ENCODE results near the gene HABP4. TPM values are rescaled to one million over a fixed set of nuclear protein-coding genes. Genes with fewer than 3 reads are reported as not detected.

HABP4 gene
- total and polyA plus RNA-seq, 10 of the 15 experiments (the other 5 are each of a cell fraction or from before 2014, with no cell fraction given), result 1.6 to 15.4 (median 11.6) TPM

DNA sequence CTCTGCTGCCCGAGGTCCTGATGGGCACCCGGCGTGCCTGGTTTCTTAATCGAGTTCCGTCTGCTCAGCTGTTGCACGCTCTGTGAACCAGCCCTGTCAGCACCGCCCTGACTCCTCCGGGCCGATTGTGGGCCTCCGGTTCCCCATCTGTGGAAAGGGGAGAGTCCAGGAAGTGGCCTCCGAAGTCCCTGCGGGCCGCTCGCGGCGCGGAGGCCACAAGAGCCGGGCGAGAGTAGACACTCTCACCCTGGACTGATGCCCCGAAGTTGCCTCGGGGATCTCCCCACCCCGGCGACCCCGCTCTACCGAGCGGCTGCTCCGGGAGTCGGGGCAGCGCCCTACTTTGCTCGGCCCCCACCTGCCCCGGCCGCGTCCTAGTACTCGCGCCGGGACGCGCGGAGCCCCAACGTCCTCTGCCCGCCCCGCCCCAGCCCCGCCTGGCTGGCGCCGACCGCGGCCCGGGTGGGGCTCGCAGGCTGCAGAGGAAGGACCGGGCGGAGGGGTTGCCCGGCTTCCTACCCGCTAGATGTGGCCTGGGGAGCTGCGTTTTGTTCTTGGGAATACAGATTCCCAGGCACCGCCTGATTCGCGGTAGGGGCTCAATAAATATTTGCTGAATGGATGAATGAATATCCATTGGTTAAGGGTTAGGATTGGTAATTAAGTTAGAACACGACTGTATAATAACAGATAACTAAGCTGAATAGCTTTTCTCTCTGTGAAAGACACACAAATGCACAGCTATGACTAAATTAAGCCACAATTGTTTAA, 30.9 kb upstream of the HABP4 start:
- no TSS peak for BruUV-seq (replicated peaks)
- Histone ChIP-seq H3K9ac (ENCODE audit: control insufficient read depth, insufficient read depth, low read length) (peak overlapping the region; percentile 50), H3K4me2 (ENCODE audit: control insufficient read depth, insufficient read depth) (peak overlapping the region; percentile 83), H3K27ac (ENCODE audit: control insufficient read depth, insufficient read depth) (peak overlapping the region; percentile 90), H3K27me3 (replicated peaks in 1 of 2; ENCODE audit: control insufficient read depth in 2 of 2, insufficient read depth in 2 of 2, low read length in 1 of 2) (no peaks in the 10 kb centered on the region), H2AFZ (ENCODE audit: control insufficient read depth, low read depth, low read length) (peak overlapping the region; percentile 58), H3K4me1 (ENCODE audit: control insufficient read depth, insufficient read depth, low read length) (peaks cover 19% of the 10 kb centered on the region), H3K9me3 (replicated peaks; ENCODE audit: control insufficient read depth, insufficient read depth, low read length) (no peaks in the 10 kb centered on the region), H4K20me1 (ENCODE audit: control insufficient read depth, insufficient read depth) (no peaks in the 10 kb centered on the region), H3K4me3 (peak overlapping the region; percentile 91), H3K36me3 (ENCODE audit: control insufficient read depth in 2 of 2, insufficient read depth in 2 of 2, low read length in 1 of 2) (no peaks in the 10 kb centered on the region), H3K79me2 (ENCODE audit: control insufficient read depth, insufficient read depth, low read length) (peaks cover 28% of the 10 kb centered on the region)
- FAIRE-seq, result no peak
- SMC1A ChIA-PET (ENCODE audit: uncharacterized antibody, unreplicated experiment), result interaction anchor here (1.0 kb wide), 1 partner anchor 20 kb away, joined by 3 read pairs; no protein-coding TSS in a partner anchor
- in situ Hi-C loops (cut with MboI), result loop anchor here (10.0 to 25.0 kb wide), 2 partner anchors 1086 to 1218 kb away; partner anchors contain the start of genes NCBP1, TMOD1 and TSTD2
- no peak for DNase-seq (ENCODE audit: low read depth, low spot score)
- CTCF ChIA-PET, result interaction anchor here (0.8 kb wide), 1 partner anchor 33 kb away, joined by 4 read pairs; no protein-coding TSS in a partner anchor
- under 1% methylated on average over 43 of the region's 58 CpGs for WGBS (ENCODE audit: insufficient coverage, insufficient replicate concordance, low lambda C conversion rate, missing lambda C conversion rate)
- peak; percentile 69 for ATAC-seq
- RAD21 ChIA-PET (ENCODE audit: unreplicated experiment), result interaction anchor here (0.6 to 1.5 kb wide), 4 partner anchors 30 to 248 kb away, joined by 3 to 4 read pairs (median 4); no protein-coding TSS in a partner anchor
- intact Hi-C loops (cut with micrococcal nuclease; ENCODE audit: unreplicated experiment), result loop anchor here (2.0 to 10.0 kb wide), 2 partner anchors 32 to 146 kb away; partner anchors contain the start of gene HABP4
- POLR2A ChIA-PET, result interaction anchor here (0.6 to 1.2 kb wide), 4 partner anchors 13 to 149 kb away, joined by 3 to 4 read pairs (median 4); no protein-coding TSS in a partner anchor
- TF ChIP-seq EZH2 (IDR thresholded peaks at IDR 0.05; ENCODE audit: borderline replicate concordance, control insufficient read depth, low read depth, low read length) (no peak), LARP7 (IDR thresholded peaks at IDR 0.05) (peak; percentile 84), MTA2 (IDR thresholded peaks at IDR 0.05; ENCODE audit: low read depth) (0 out of 2 replicates have a peak, but pooled peaks have one; percentile 7), RB1 (IDR thresholded peaks at IDR 0.05; ENCODE audit: borderline replicate concordance) (no peak; the same call in 1 of the 2 replicates), BHLHE40 (IDR thresholded peaks at IDR 0.05; ENCODE audit: borderline replicate concordance in 1 of 2, low read depth in 2 of 2, low read length in 1 of 2) (peak; percentile 6 to 51; a peak in 3 of 4 replicates), SREBF1 (IDR thresholded peaks at IDR 0.05; ENCODE audit: low read length) (no peak), TBL1XR1 (IDR thresholded peaks at IDR 0.05; ENCODE audit: low read depth, low read length) (no peak), CREB1 (IDR thresholded peaks at IDR 0.05; ENCODE audit: low read depth) (0 out of 2 replicates have a peak, but pooled peaks have one; percentile 10), PML (IDR thresholded peaks at IDR 0.05; ENCODE audit: low read length) (peak; percentile 79), MYC (IDR thresholded peaks at IDR 0.05; ENCODE audit: insufficient read depth, insufficient read length, insufficient replicate concordance, low read length, severe bottlenecking) (peak; percentile 42), MEF2B (IDR thresholded peaks at IDR 0.05; ENCODE audit: partially characterized antibody, poor library complexity, severe bottlenecking) (peak; percentile 46), SRF (IDR thresholded peaks at IDR 0.05; ENCODE audit: low read depth in 2 of 2, low read length in 2 of 2) (0 out of 4 replicates have a peak, but pooled peaks of 1 of the 2 experiments have one; percentile 13), TCF12 (IDR thresholded peaks at IDR 0.05; ENCODE audit: low read depth, low read length) (peak; percentile 26; the same call in 1 of the 2 replicates), BACH1 (IDR thresholded peaks at IDR 0.05; ENCODE audit: borderline replicate concordance) (peak; percentile 55; the same call in 1 of the 2 replicates)
- TF ChIP-seq, protein P1, sequence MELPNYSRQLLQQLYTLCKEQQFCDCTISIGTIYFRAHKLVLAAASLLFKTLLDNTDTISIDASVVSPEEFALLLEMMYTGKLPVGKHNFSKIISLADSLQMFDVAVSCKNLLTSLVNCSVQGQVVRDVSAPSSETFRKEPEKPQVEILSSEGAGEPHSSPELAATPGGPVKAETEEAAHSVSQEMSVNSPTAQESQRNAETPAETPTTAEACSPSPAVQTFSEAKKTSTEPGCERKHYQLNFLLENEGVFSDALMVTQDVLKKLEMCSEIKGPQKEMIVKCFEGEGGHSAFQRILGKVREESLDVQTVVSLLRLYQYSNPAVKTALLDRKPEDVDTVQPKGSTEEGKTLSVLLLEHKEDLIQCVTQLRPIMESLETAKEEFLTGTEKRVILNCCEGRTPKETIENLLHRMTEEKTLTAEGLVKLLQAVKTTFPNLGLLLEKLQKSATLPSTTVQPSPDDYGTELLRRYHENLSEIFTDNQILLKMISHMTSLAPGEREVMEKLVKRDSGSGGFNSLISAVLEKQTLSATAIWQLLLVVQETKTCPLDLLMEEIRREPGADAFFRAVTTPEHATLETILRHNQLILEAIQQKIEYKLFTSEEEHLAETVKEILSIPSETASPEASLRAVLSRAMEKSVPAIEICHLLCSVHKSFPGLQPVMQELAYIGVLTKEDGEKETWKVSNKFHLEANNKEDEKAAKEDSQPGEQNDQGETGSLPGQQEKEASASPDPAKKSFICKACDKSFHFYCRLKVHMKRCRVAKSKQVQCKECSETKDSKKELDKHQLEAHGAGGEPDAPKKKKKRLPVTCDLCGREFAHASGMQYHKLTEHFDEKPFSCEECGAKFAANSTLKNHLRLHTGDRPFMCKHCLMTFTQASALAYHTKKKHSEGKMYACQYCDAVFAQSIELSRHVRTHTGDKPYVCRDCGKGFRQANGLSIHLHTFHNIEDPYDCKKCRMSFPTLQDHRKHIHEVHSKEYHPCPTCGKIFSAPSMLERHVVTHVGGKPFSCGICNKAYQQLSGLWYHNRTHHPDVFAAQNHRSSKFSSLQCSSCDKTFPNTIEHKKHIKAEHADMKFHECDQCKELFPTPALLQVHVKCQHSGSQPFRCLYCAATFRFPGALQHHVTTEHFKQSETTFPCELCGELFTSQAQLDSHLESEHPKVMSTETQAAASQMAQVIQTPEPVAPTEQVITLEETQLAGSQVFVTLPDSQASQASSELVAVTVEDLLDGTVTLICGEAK (IDR thresholded peaks at IDR 0.05; ENCODE audit: borderline replicate concordance), result no peak
- TF ChIP-seq, protein P2, sequence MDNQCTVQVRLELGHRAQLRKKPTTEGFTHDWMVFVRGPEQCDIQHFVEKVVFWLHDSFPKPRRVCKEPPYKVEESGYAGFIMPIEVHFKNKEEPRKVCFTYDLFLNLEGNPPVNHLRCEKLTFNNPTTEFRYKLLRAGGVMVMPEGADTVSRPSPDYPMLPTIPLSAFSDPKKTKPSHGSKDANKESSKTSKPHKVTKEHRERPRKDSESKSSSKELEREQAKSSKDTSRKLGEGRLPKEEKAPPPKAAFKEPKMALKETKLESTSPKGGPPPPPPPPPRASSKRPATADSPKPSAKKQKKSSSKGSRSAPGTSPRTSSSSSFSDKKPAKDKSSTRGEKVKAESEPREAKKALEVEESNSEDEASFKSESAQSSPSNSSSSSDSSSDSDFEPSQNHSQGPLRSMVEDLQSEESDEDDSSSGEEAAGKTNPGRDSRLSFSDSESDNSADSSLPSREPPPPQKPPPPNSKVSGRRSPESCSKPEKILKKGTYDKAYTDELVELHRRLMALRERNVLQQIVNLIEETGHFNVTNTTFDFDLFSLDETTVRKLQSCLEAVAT (IDR thresholded peaks at IDR 0.05), result 0 out of 2 replicates have a peak, but pooled peaks have one; percentile 71

All from GM12878 (cell line).